ENCODE measurements around the gene ELMO2. TPM values are rescaled to one million over a fixed set of nuclear protein-coding genes. Genes with fewer than 3 reads are reported as not detected.

The ELMO2 gene
- total and polyA plus RNA-seq, 2 donors (not counting 1 experiment from before 2014, with no cell fraction given), result 22.1 to 41.7 TPM

DNA sequence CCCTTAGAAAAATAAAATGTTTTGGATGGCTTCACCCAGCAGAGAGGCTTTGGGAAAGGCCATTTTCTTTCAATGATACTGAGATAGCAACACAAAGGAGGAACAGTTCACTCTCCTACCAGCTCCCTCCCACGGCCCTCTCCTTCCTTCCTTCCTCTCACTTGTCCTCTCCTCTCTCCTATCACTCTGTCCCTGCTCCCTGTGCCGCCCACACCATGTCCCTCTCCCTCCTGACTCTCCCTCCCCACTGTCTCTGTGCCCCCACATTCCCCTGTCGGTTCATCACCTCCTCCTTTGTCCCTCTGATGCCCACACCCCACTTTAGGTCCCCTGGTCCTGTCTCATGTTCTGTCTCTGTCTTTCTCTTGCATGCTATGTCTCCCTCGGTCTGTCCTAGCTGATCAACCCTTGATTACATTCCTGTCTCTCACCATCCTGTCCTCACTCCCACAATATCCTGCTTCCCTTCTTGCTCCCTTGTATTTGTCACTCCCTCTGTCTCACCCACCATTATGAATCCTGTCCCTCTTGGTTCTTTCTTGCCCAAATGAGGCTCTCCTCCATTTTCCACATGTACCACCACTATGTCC, 30.1 kb downstream of the ELMO2 start:
- DNase-seq (no peak), ATAC-seq (ENCODE audit: low read depth) (no peak)
- no peak overlapping the region for H3K9ac ChIP-seq (ENCODE audit: low read length)
- H3K27me3 ChIP-seq (replicated peaks in 1 of 4; ENCODE audit: control extremely low read depth in 1 of 4, control insufficient read depth in 3 of 4, insufficient read depth in 4 of 4, low read length in 3 of 4), result no peaks in the 10 kb centered on the region
- POLR2A ChIA-PET, result no interaction called here
- intact Hi-C loops (cut with micrococcal nuclease), result no loop called here
- H3K4me3 ChIP-seq (ENCODE audit: control extremely low read depth in 1 of 5, extremely low read depth in 1 of 5, insufficient read depth in 1 of 5, low read depth in 2 of 5, low read length in 4 of 5), result no peak overlapping the region
- H2AFZ ChIP-seq (ENCODE audit: insufficient read depth, low read depth, low read length, poor library complexity, severe bottlenecking), result no peak overlapping the region
- Mint-ChIP-seq H3K9me3 (ENCODE audit: insufficient read depth) (no peaks in the 10 kb centered on the region), H3K4me1 (no peaks in the 10 kb centered on the region), H3K27me3 (no peaks in the 10 kb centered on the region), H3K4me3 (no peak overlapping the region), H3K27ac (no peak overlapping the region)
- TF ChIP-seq, protein P1, sequence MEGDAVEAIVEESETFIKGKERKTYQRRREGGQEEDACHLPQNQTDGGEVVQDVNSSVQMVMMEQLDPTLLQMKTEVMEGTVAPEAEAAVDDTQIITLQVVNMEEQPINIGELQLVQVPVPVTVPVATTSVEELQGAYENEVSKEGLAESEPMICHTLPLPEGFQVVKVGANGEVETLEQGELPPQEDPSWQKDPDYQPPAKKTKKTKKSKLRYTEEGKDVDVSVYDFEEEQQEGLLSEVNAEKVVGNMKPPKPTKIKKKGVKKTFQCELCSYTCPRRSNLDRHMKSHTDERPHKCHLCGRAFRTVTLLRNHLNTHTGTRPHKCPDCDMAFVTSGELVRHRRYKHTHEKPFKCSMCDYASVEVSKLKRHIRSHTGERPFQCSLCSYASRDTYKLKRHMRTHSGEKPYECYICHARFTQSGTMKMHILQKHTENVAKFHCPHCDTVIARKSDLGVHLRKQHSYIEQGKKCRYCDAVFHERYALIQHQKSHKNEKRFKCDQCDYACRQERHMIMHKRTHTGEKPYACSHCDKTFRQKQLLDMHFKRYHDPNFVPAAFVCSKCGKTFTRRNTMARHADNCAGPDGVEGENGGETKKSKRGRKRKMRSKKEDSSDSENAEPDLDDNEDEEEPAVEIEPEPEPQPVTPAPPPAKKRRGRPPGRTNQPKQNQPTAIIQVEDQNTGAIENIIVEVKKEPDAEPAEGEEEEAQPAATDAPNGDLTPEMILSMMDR (IDR thresholded peaks at IDR 0.05), result no peak
- TF ChIP-seq EZH2 (IDR thresholded peaks at IDR 0.05; ENCODE audit: borderline replicate concordance, insufficient read depth, low read depth, low read length, poor library complexity, severe bottlenecking), result no peak
- CTCF ChIA-PET, result no interaction called here
- H3K4me2 ChIP-seq (replicated peaks; ENCODE audit: low read depth, low read length, poor library complexity, severe bottlenecking), result no peak overlapping the region
- H3K36me3 ChIP-seq (replicated peaks in 1 of 2; ENCODE audit: control extremely low read depth in 1 of 2, control insufficient read depth in 1 of 2, extremely low read depth in 1 of 2, insufficient read depth in 2 of 2, low read length in 1 of 2), result peaks cover 0 to 78% of the 10 kb centered on the region in 2 experiments
- H3K27ac ChIP-seq (ENCODE audit: low read length in 2 of 2), result no peak overlapping the region
- no peaks in the 10 kb centered on the region for H3K9me3 ChIP-seq (ENCODE audit: control extremely low read depth in 1 of 3, control insufficient read depth in 2 of 3, insufficient read depth in 1 of 3, low read length in 2 of 3)
- no peaks in the 10 kb centered on the region for H3K4me1 ChIP-seq (ENCODE audit: control insufficient read depth in 2 of 2, insufficient read depth in 2 of 2, low read length in 2 of 2)
- WGBS (ENCODE audit: insufficient coverage), result 91% methylated on average over 4 of the region's 4 CpGs
- no peaks in the 10 kb centered on the region for H4K20me1 ChIP-seq (ENCODE audit: control insufficient read depth, insufficient read depth, low read length, poor library complexity, severe bottlenecking)
- H3K79me2 ChIP-seq (ENCODE audit: control insufficient read depth, insufficient read depth, low read length), result no peaks in the 10 kb centered on the region

DNA sequence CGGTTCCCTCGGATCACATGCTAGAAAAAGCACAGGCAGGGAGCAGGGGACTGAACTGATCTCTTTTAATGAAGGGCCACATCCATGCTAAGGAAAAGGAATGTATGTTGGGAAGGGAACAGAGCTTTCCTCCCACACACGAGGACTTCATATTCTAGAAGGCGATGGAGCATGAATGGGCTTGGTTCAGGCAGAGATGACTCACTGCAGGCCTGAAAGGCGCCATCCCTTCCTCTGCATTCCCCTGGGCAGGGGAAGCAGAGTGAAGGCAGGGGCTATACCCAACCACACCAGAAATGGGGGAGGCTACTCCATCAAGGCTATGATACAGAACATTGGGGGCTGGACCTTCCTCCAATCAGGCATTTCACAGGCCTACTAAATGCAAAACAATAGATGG, 30.6 kb downstream of the ELMO2 start:
- peaks cover 0 to 78% of the 10 kb centered on the region in 2 experiments for H3K36me3 ChIP-seq (replicated peaks in 1 of 2; ENCODE audit: control extremely low read depth in 1 of 2, control insufficient read depth in 1 of 2, extremely low read depth in 1 of 2, insufficient read depth in 2 of 2, low read length in 1 of 2)
- no peaks in the 10 kb centered on the region for H3K4me1 ChIP-seq (ENCODE audit: control insufficient read depth in 2 of 2, insufficient read depth in 2 of 2, low read length in 2 of 2)
- no peak overlapping the region for H3K4me3 ChIP-seq (ENCODE audit: control extremely low read depth in 1 of 5, extremely low read depth in 1 of 5, insufficient read depth in 1 of 5, low read depth in 2 of 5, low read length in 4 of 5)
- TF ChIP-seq, protein P1 (IDR thresholded peaks at IDR 0.05), result no peak
- no peak for TF ChIP-seq EZH2 (IDR thresholded peaks at IDR 0.05; ENCODE audit: borderline replicate concordance, insufficient read depth, low read depth, low read length, poor library complexity, severe bottlenecking)
- H3K9me3 ChIP-seq (ENCODE audit: control extremely low read depth in 1 of 3, control insufficient read depth in 2 of 3, insufficient read depth in 1 of 3, low read length in 2 of 3), result no peaks in the 10 kb centered on the region
- no peaks in the 10 kb centered on the region for H3K27me3 ChIP-seq (replicated peaks in 1 of 4; ENCODE audit: control extremely low read depth in 1 of 4, control insufficient read depth in 3 of 4, insufficient read depth in 4 of 4, low read length in 3 of 4)
- H2AFZ ChIP-seq (ENCODE audit: insufficient read depth, low read depth, low read length, poor library complexity, severe bottlenecking), result no peak overlapping the region
- no peaks in the 10 kb centered on the region for H3K27me3 Mint-ChIP-seq
- ATAC-seq (ENCODE audit: low read depth) (no peak), DNase-seq (no peak)
- CTCF ChIA-PET, result no interaction called here
- no peaks in the 10 kb centered on the region for H3K4me1 Mint-ChIP-seq
- H3K4me2 ChIP-seq (replicated peaks; ENCODE audit: low read depth, low read length, poor library complexity, severe bottlenecking), result no peak overlapping the region
- H3K9me3 Mint-ChIP-seq (ENCODE audit: insufficient read depth), result no peaks in the 10 kb centered on the region
- no peak overlapping the region for H3K9ac ChIP-seq (ENCODE audit: low read length)
- no peaks in the 10 kb centered on the region for H3K79me2 ChIP-seq (ENCODE audit: control insufficient read depth, insufficient read depth, low read length)
- POLR2A ChIA-PET, result no interaction called here
- H3K27ac Mint-ChIP-seq, result no peak overlapping the region
- intact Hi-C loops (cut with micrococcal nuclease), result no loop called here
- no peaks in the 10 kb centered on the region for H4K20me1 ChIP-seq (ENCODE audit: control insufficient read depth, insufficient read depth, low read length, poor library complexity, severe bottlenecking)
- H3K4me3 Mint-ChIP-seq, result no peak overlapping the region
- WGBS (ENCODE audit: insufficient coverage), result 71% methylated on average over 2 of the region's 5 CpGs
- no peak overlapping the region for H3K27ac ChIP-seq (ENCODE audit: low read length in 2 of 2)
